H9 (cell line): ENCODE results near the gene LSMEM2. TPM values are rescaled to one million over a fixed set of nuclear protein-coding genes. Genes with fewer than 3 reads are reported as not detected.

Experiments
- DNase-seq: peaks from one replicate; pipeline ENCODE4 v3.0.0-alpha.2; 2017
- H2AFZ ChIP-seq: one replicate; pipeline ENCODE4 v1.6.1; 2013; ENCODE audit warnings: mild to moderate bottlenecking, low read length, control low read depth, moderate library complexity
- H2AK5ac ChIP-seq: 2 replicates; pipeline ENCODE4 v1.6.1; 2013; ENCODE audit warnings: low read length, control low read depth, mixed read lengths; ENCODE audit not compliant: insufficient read length
- H2BK120ac ChIP-seq: one replicate; pipeline ENCODE4 v1.6.1; 2013; ENCODE audit warnings: low read depth, mild to moderate bottlenecking, low read length, control low read depth, inconsistent platforms; ENCODE audit not compliant: poor library complexity, severe bottlenecking
- H2BK12ac ChIP-seq: 2 replicates; pipeline ENCODE4 v1.6.1; 2013; ENCODE audit warnings: low read length, control low read depth, mixed read lengths, low read depth; ENCODE audit not compliant: insufficient read length
- H2BK15ac ChIP-seq: 2 replicates; pipeline ENCODE4 v1.6.1; 2013; ENCODE audit warnings: low read depth, low read length, control low read depth
- H2BK20ac ChIP-seq: one replicate; pipeline ENCODE4 v1.6.1; 2013; ENCODE audit warnings: low read depth, mild to moderate bottlenecking, low read length, control low read depth, inconsistent platforms; ENCODE audit not compliant: poor library complexity, severe bottlenecking
- H2BK5ac ChIP-seq: 2 replicates; pipeline ENCODE4 v1.6.1; 2013; ENCODE audit warnings: low read length, control low read depth, mixed read lengths; ENCODE audit not compliant: insufficient read length
- H3K14ac ChIP-seq: 2 replicates; pipeline ENCODE4 v1.6.1; 2013; ENCODE audit warnings: low read length, control low read depth; ENCODE audit not compliant: insufficient read depth
- H3K18ac ChIP-seq: 2 replicates; pipeline ENCODE4 v1.6.1; 2013; ENCODE audit warnings: low read depth, mild to moderate bottlenecking, mixed read lengths, low read length, control low read depth; ENCODE audit not compliant: insufficient read length
- H3K23ac ChIP-seq: 2 replicates; pipeline ENCODE4 v1.6.1; 2013; ENCODE audit warnings: low read length, control low read depth, mixed read lengths, low read depth; ENCODE audit not compliant: insufficient read length
- H3K23me2 ChIP-seq: 2 replicates; pipeline ENCODE4 v1.6.1; 2013; ENCODE audit warnings: low read depth, mild to moderate bottlenecking, mixed read lengths, low read length, control low read depth; ENCODE audit not compliant: insufficient read length, poor library complexity, severe bottlenecking
- H3K27ac ChIP-seq: 2 replicates; pipeline ENCODE4 v1.5.1; 2013; ENCODE audit warnings: low read length, control low read depth, mixed read lengths, low read depth; ENCODE audit not compliant: insufficient read length
- H3K27me3 ChIP-seq: 2 replicates; pipeline ENCODE4 v1.6.1; 2013; ENCODE audit warnings: low read length, control low read depth, inconsistent platforms; ENCODE audit not compliant: insufficient read depth
- H3K4ac ChIP-seq: 2 replicates; pipeline ENCODE4 v1.6.1; 2013; ENCODE audit warnings: low read depth, mild to moderate bottlenecking, control low read depth, inconsistent platforms, low read length, moderate library complexity
- H3K4me1 ChIP-seq: 2 replicates; pipeline ENCODE4 v1.6.1; 2013; ENCODE audit warnings: low read length, control low read depth, inconsistent platforms; ENCODE audit not compliant: insufficient read depth
- H3K4me2 ChIP-seq: 2 replicates; pipeline ENCODE4 v1.6.1; 2013; ENCODE audit warnings: low read length, control low read depth, mixed read lengths; ENCODE audit not compliant: insufficient read length, insufficient read depth
- H3K56ac ChIP-seq: 2 replicates; pipeline ENCODE4 v1.6.1; 2013; ENCODE audit warnings: low read depth, mild to moderate bottlenecking, mixed read lengths, low read length, control low read depth; ENCODE audit not compliant: insufficient read length
- H3K79me1 ChIP-seq: 2 replicates; pipeline ENCODE4 v1.6.1; 2013; ENCODE audit warnings: low read depth, mild to moderate bottlenecking, moderate library complexity, low read length, control low read depth, inconsistent platforms; ENCODE audit not compliant: insufficient read depth, poor library complexity, severe bottlenecking
- H3K79me2 ChIP-seq: 2 replicates; pipeline ENCODE4 v1.6.1; 2013; ENCODE audit warnings: low read length, control low read depth, inconsistent platforms; ENCODE audit not compliant: insufficient read depth
- H3K9ac ChIP-seq: 2 replicates; pipeline ENCODE4 v1.6.1; 2013; ENCODE audit warnings: low read length, control low read depth, mixed read lengths; ENCODE audit not compliant: insufficient read length; ENCODE audit errors: extremely low read depth
- H3K9me3 ChIP-seq: one replicate; pipeline ENCODE4 v1.6.1; 2013; ENCODE audit warnings: low read depth, low read length, inconsistent platforms; ENCODE audit not compliant: control insufficient read depth
- H3T11ph ChIP-seq: one replicate; pipeline ENCODE4 v1.6.1; 2013; ENCODE audit warnings: mild to moderate bottlenecking, low read length, control low read depth, inconsistent platforms
- H4K20me1 ChIP-seq: one replicate; pipeline ENCODE4 v1.6.1; 2013; ENCODE audit not compliant: control insufficient read depth, insufficient read length, insufficient read depth
- H4K5ac ChIP-seq: 2 replicates; pipeline ENCODE4 v1.6.1; 2013; ENCODE audit warnings: low read depth, mild to moderate bottlenecking, mixed read lengths, low read length, control low read depth; ENCODE audit not compliant: insufficient read length
- H4K8ac ChIP-seq: replicated peaks from 2 replicates; pipeline ENCODE4 v1.6.1; 2013; ENCODE audit warnings: low read length, control low read depth, mixed read lengths, low read depth; ENCODE audit not compliant: insufficient read length
- H4K91ac ChIP-seq: 2 replicates; pipeline ENCODE4 v1.6.1; 2013; ENCODE audit warnings: low read depth, mild to moderate bottlenecking, moderate library complexity, mixed read lengths, low read length, control low read depth; ENCODE audit not compliant: insufficient read length
- H3K27ac Mint-ChIP-seq, 3 experiments: 2 replicates in 2 of 3; 3 replicates in 1 of 3; pipeline ENCODE4 v1.8.0; 2020 to 2021; ENCODE audit warnings: mixed read lengths in 3 of 3, mild to moderate bottlenecking in 1 of 3, moderate library complexity in 1 of 3
- H3K27me3 Mint-ChIP-seq: 2 replicates; pipeline ENCODE4 v1.8.0; 2021; ENCODE audit warnings: low read depth, mild to moderate bottlenecking, moderate library complexity, mixed read lengths
- H3K36me3 Mint-ChIP-seq, 3 experiments: 2 replicates in 2 of 3; 3 replicates in 1 of 3; pipeline ENCODE4 v1.8.0; 2020 to 2021; ENCODE audit warnings: low read depth in 3 of 3, mixed read lengths in 3 of 3; ENCODE audit not compliant: insufficient read depth in 1 of 3
- H3K4me1 Mint-ChIP-seq, 2 experiments: 2 replicates each; pipeline ENCODE4 v1.8.0; 2020; ENCODE audit warnings: mixed read lengths in 2 of 2
- H3K4me3 Mint-ChIP-seq, 2 experiments: 2 replicates in 1 of 2; 3 replicates in 1 of 2; pipeline ENCODE4 v1.8.0; 2020 to 2021; ENCODE audit warnings: mild to moderate bottlenecking in 2 of 2, mixed read lengths in 2 of 2, moderate library complexity in 1 of 2
- H3K9me3 Mint-ChIP-seq, 2 experiments: 2 replicates in 1 of 2; 3 replicates in 1 of 2; pipeline ENCODE4 v1.8.0; 2020; ENCODE audit warnings: mild to moderate bottlenecking in 2 of 2, mixed read lengths in 2 of 2, moderate library complexity in 1 of 2
- CTCF ChIP-seq: fragments of 200-600 bp; sonication (generic); conservative IDR thresholded peaks from 3 replicates; pipeline ENCODE4 v1.8.0; 2021; ENCODE audit warnings: antibody characterized with exemption, mild to moderate bottlenecking
- WGBS: extraction: QIAGEN DNeasy Blood & Tissue Kit; methylation state at CpG from one replicate; pipeline ENCODE4 v1.1.7; 2013; ENCODE audit warnings: missing lambda C conversion rate, low lambda C conversion rate, mixed read lengths; ENCODE audit not compliant: insufficient read length; ENCODE audit errors: extremely low coverage; 5-methylcytosine and 5-hydroxymethylcytosine counted together
- total RNA-seq: library from RNA; stranded (reverse); gene quantifications from 2 replicates; pipeline ENCODE4 v1.2.1, GENCODE V29; 2021

The LSMEM2 gene
- total RNA-seq, 1 experiment from 2014 or later = 0.50 TPM

- Histone ChIP-seq H3T11ph (no peak overlapping the region), H4K8ac (no peak overlapping the region), H3K23me2 (no peaks in the 10 kb centered on the region), H3K79me1 (no peaks in the 10 kb centered on the region), H3K9me3 (no peaks in the 10 kb centered on the region), H3K4ac (no peak overlapping the region), H2AK5ac (no peak overlapping the region), H3K27me3 (no peaks in the 10 kb centered on the region), H2BK20ac (no peak overlapping the region), H2AFZ (no peak overlapping the region), H3K79me2 (no peaks in the 10 kb centered on the region), H2BK5ac (no peak overlapping the region), H3K4me1 (peaks cover 3% of the 10 kb centered on the region; the same call in 1 of the 2 replicates), H4K5ac (no peak overlapping the region), H3K4me2 (no peak overlapping the region), H2BK12ac (no peak overlapping the region), H3K14ac (no peak overlapping the region), H4K20me1 (peaks cover 2% of the 10 kb centered on the region), H3K18ac (no peak overlapping the region), H3K23ac (no peak overlapping the region), H3K56ac (no peak overlapping the region), H2BK15ac (no peak overlapping the region), H2BK120ac (no peak overlapping the region), H3K9ac (no peak overlapping the region), H4K91ac (no peak overlapping the region), H3K27ac (no peak overlapping the region)
- Mint-ChIP-seq H3K36me3 (peaks cover 14 to 36% (median 29%) of the 10 kb centered on the region in 3 experiments; a peak in 6 of 7 replicates), H3K27me3 (peaks cover 1% of the 10 kb centered on the region; the same call in 1 of the 2 replicates), H3K27ac (peak overlapping the region; percentile 73 to 82 (median 74); a peak in 4 of 7 replicates), H3K4me3 (peak overlapping the region in 1 of 2 experiments; percentile 74; a peak in 3 of 5 replicates), H3K9me3 (no peaks in the 10 kb centered on the region), H3K4me1 (peaks cover 24 to 49% of the 10 kb centered on the region in 2 experiments)
- WGBS = no CpG with 5 or more reads among the region's 18 CpGs
- no peak for TF ChIP-seq CTCF
- no peak for DNase-seq
These were observed 19.4 kb upstream of the LSMEM2 start for GRCh38 chr3:50259432-50260026.
